DMS53 treated with DMSO at 0.1 percent for 48 hours (cell line): Measurements from ENCODE around the gene NT5C.
A peak's percentile ranks its signal among the peaks of the same experiment; 100 is the strongest.

ENCODE experiments used
- DNase-seq: peaks from one replicate; lab custom pipeline; 2025; ENCODE audit not compliant: unreplicated experiment; lab: John Stamatoyannopoulos, UW

The NT5C gene

GRCh38 chr17:75094871-75095399, 36.6 kb downstream of the NT5C start:
- DNase-seq: no peak

GRCh38 chr17:75093548-75094158, 37.9 kb downstream of the NT5C start:
- no peak for DNase-seq

- no peak for DNase-seq
Observed at GRCh38 chr17:75091855-75092327, 39.7 kb downstream of the NT5C start.

GRCh38 chr17:75090871-75091854, 40.4 kb downstream of the NT5C start:
- DNase-seq: no peak

GRCh38 chr17:75088465-75089417, 42.8 kb downstream of the NT5C start:
- DNase-seq: no peak

- DNase-seq: peak; percentile 73
Observed at GRCh38 chr17:75087558-75088453, 43.7 kb downstream of the NT5C start, which contains the start of gene SLC16A5. SLC16A5 (plus strand) TSS chr17:75087954; CDS start chr17:75093637, 5,683 bp downstream.

GRCh38 chr17:75087182-75087557, 44.4 kb downstream of the NT5C start:
- DNase-seq: no peak

GRCh38 chr17:75086496-75087181, 44.9 kb downstream of the NT5C start:
- DNase-seq: no peak

GRCh38 chr17:75084039-75084660, 47.4 kb downstream of the NT5C start:
- no peak for DNase-seq

GRCh38 chr17:75082683-75083082, 48.9 kb downstream of the NT5C start:
- no peak for DNase-seq

GRCh38 chr17:75081611-75082540, 49.7 kb downstream of the NT5C start:
- no peak for DNase-seq
